Fibroblast of lung (primary cell): Measurements from ENCODE around the gene MIEF1.

Experiments used
- CTCF ChIP-seq, 2 donors: IDR thresholded peaks in 1 of 2; conservative IDR thresholded peaks in 1 of 2; 1 replicate in 1 of 2; 2 replicates in 1 of 2; pipeline ENCODE4 v1.5.1; 2011 to 2012; ENCODE audit warnings: low read length in 2 of 2, control low read depth in 1 of 2, inconsistent platforms in 1 of 2, low read depth in 1 of 2, mild to moderate bottlenecking in 1 of 2
- EZH2 ChIP-seq: IDR thresholded peaks from 2 replicates; pipeline ENCODE4 v1.5.1; 2012; ENCODE audit warnings: low read length, control low read depth, mild to moderate bottlenecking; ENCODE audit errors: missing control alignments

GRCh38 chr22:39524089-39524752, 22.1 kb downstream of the MIEF1 start:
- TF ChIP-seq CTCF (conservative IDR thresholded peaks at IDR 0.05 in 1 of 2, IDR thresholded peaks at IDR 0.05 in 1 of 2; ENCODE audit: low read depth in 1 of 2, low read length in 2 of 2) = no peak
- no peak for TF ChIP-seq EZH2
